ENCODE measurements around the gene TRAPPC3L. TPM values are rescaled to one million over a fixed set of nuclear protein-coding genes. Genes with fewer than 3 reads are reported as not detected.

The TRAPPC3L gene
- total RNA-seq, 3 donors from 2014 or later: 0.80 TPM; not detected in 2

GRCh38 chr6:116529466-116530290 lies 15.8 kb downstream of the TRAPPC3L start:
- intact Hi-C loops (cut with DNase I; ENCODE audit: low total_unique reads): loop anchor here (10.0 kb wide), 1 partner anchor 1445 kb away; no protein-coding TSS in a partner anchor
- no peak for DNase-seq (ENCODE audit: low spot score in 2 of 2)
- TF ChIP-seq, protein P1, sequence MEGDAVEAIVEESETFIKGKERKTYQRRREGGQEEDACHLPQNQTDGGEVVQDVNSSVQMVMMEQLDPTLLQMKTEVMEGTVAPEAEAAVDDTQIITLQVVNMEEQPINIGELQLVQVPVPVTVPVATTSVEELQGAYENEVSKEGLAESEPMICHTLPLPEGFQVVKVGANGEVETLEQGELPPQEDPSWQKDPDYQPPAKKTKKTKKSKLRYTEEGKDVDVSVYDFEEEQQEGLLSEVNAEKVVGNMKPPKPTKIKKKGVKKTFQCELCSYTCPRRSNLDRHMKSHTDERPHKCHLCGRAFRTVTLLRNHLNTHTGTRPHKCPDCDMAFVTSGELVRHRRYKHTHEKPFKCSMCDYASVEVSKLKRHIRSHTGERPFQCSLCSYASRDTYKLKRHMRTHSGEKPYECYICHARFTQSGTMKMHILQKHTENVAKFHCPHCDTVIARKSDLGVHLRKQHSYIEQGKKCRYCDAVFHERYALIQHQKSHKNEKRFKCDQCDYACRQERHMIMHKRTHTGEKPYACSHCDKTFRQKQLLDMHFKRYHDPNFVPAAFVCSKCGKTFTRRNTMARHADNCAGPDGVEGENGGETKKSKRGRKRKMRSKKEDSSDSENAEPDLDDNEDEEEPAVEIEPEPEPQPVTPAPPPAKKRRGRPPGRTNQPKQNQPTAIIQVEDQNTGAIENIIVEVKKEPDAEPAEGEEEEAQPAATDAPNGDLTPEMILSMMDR (IDR thresholded peaks at IDR 0.05): no peak
- no peak for TF ChIP-seq POLR2AphosphoS5 (IDR thresholded peaks at IDR 0.05)
- no peak for TF ChIP-seq POLR2A (IDR thresholded peaks at IDR 0.05)

DNA sequence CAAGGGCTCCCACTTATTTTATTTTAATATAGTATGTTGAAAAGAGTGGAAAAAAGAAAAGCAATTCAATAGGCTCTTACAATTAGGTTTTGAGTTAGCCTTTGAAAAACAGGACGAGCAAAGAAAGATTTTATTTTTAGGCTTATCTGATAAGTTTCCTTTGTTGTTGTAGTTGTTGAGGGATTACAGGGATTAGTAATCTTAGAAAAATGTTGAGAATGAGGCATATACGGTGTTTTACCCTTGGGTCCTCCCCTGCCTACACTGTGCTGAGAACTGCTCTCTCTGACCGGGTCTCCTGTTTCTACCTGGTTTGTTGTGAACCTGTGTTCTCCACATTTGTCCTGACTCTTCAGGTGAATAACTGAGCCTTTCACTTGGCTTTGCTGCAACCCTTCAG lies 16.7 kb downstream of the TRAPPC3L start:
- Histone ChIP-seq H3K4me3 (no peak overlapping the region), H3K36me3 (no peaks in the 10 kb centered on the region), H3K27ac (no peak overlapping the region), H3K27me3 (no peaks in the 10 kb centered on the region), H3K4me1 (no peaks in the 10 kb centered on the region), H3K9me3 (no peaks in the 10 kb centered on the region)
- intact Hi-C loops (cut with DNase I; ENCODE audit: low total_unique reads): loop anchor here (10.0 kb wide), 1 partner anchor 1446 kb away; no protein-coding TSS in a partner anchor
- DNase-seq (ENCODE audit: low spot score in 2 of 2): no peak
- no peak for TF ChIP-seq POLR2A (IDR thresholded peaks at IDR 0.05)
- TF ChIP-seq, protein P1 (IDR thresholded peaks at IDR 0.05): no peak
- TF ChIP-seq POLR2AphosphoS5 (IDR thresholded peaks at IDR 0.05): no peak

More at GRCh38 chr6:116529466-116530290, 15.8 kb downstream of the TRAPPC3L start:
- Histone ChIP-seq H3K27me3 (no peaks in the 10 kb centered on the region), H3K9me3 (no peaks in the 10 kb centered on the region), H3K27ac (no peak overlapping the region), H3K4me3 (no peak overlapping the region), H3K4me1 (no peaks in the 10 kb centered on the region), H3K36me3 (no peaks in the 10 kb centered on the region)

DNA sequence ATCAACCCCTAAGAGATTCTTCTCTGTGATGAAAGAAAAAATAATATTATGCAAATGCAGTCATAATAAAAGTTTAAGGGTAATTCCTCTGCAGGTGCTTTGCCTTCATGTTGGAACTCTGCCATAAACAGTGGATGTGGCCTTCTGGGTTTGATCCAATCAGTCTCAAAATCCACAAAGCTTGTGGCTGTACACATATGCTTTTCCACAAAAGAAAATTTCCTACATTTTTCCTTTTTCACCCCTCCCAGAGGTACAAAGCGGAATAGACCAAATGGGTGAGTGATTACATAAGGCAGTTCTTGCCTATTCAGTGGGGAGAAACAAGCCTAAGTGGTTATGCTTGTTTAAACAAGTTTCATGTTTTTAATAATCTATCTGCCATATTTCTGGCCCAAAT lies 17.4 kb downstream of the TRAPPC3L start:
- H3K36me3 ChIP-seq: no peaks in the 10 kb centered on the region
- no peak for DNase-seq (ENCODE audit: low spot score in 2 of 2)
- no peaks in the 10 kb centered on the region for H3K9me3 ChIP-seq
- no peak overlapping the region for H3K4me3 ChIP-seq
- intact Hi-C loops (cut with DNase I; ENCODE audit: low total_unique reads): loop anchor here (10.0 kb wide), 1 partner anchor 1447 kb away; no protein-coding TSS in a partner anchor
- H3K4me1 ChIP-seq: no peaks in the 10 kb centered on the region
- H3K27me3 ChIP-seq: no peaks in the 10 kb centered on the region
- no peak overlapping the region for H3K27ac ChIP-seq
- TF ChIP-seq, protein P1 (IDR thresholded peaks at IDR 0.05): no peak
- no peak for TF ChIP-seq POLR2A (IDR thresholded peaks at IDR 0.05)
- no peak for TF ChIP-seq POLR2AphosphoS5 (IDR thresholded peaks at IDR 0.05)

DNA sequence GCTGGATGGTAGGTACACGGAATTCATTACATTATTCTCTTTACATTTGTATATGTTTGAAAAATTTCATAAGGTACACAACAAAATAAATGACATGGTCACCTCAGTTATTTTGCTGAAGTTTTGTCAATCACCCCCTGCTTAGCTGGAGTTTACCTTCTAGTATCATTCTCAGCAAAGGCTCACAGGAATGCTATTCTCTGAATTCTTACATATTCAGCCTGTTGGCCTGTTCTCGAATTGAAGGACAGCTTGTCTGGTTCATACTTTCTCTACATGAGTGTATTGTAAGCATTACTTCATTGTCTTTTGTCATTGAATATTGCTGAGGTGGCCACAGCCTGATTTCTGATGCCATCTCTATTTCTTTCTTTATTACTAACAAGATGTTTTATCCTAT lies 21.2 kb downstream of the TRAPPC3L start:
- H3K9me3 ChIP-seq: no peaks in the 10 kb centered on the region
- no peak overlapping the region for H3K4me3 ChIP-seq
- no peak for DNase-seq (ENCODE audit: low spot score in 2 of 2)
- H3K36me3 ChIP-seq: no peaks in the 10 kb centered on the region
- no peak for TF ChIP-seq POLR2AphosphoS5 (IDR thresholded peaks at IDR 0.05)
- TF ChIP-seq, protein P1 (IDR thresholded peaks at IDR 0.05): no peak
- TF ChIP-seq POLR2A (IDR thresholded peaks at IDR 0.05): no peak
- H3K27ac ChIP-seq: no peak overlapping the region
- intact Hi-C loops (cut with DNase I; ENCODE audit: low total_unique reads): loop anchor here (10.0 kb wide), 1 partner anchor 1451 kb away; no protein-coding TSS in a partner anchor
- no peaks in the 10 kb centered on the region for H3K27me3 ChIP-seq
- no peaks in the 10 kb centered on the region for H3K4me1 ChIP-seq

DNA sequence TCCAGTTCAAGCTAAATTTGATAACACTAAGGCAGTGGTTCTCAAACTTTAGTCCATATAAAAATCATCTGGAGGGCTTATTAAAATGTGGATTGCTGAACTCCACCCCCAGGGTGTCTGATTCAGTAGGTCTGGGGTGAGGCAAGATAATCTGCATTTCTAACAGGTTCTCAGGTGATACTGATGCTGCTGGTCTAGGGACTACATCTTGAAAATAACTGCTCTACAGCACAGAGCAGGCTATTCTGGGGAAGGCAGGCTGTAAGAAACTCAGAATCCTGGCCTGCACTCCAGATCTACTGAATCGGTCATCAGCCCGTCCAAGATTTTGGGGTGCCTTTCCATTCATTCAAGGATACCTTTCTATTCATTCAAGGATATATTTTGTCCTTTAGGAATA lies 22.6 kb downstream of the TRAPPC3L start:
- H3K27me3 ChIP-seq: no peaks in the 10 kb centered on the region
- DNase-seq (ENCODE audit: low spot score in 2 of 2): no peak
- TF ChIP-seq POLR2A (IDR thresholded peaks at IDR 0.05) (no peak), POLR2AphosphoS5 (IDR thresholded peaks at IDR 0.05) (no peak)
- TF ChIP-seq, protein P1 (IDR thresholded peaks at IDR 0.05): no peak
- intact Hi-C loops (cut with DNase I; ENCODE audit: low total_unique reads): loop anchor here (1.0 to 10.0 kb wide), 2 partner anchors 8 to 1452 kb away; no protein-coding TSS in a partner anchor
- no peak overlapping the region for H3K4me3 ChIP-seq
- H3K27ac ChIP-seq: no peak overlapping the region
- no peaks in the 10 kb centered on the region for H3K4me1 ChIP-seq
- no peaks in the 10 kb centered on the region for H3K9me3 ChIP-seq
- no peaks in the 10 kb centered on the region for H3K36me3 ChIP-seq

Measured in breast epithelium (tissue), 4 donors.